GM12864 (cell line): ENCODE measurements around the gene HSPG2.
"Not testable (repeated sequence)": the region's sequence is repeated elsewhere in the genome, so short reads cannot be mapped to it uniquely, and the experiment has no call there.

Source experiments
- DNase-seq: peaks from one replicate; pipeline ENCODE4 v3.0.0-alpha.2; 2011; ENCODE audit warnings: low read depth
- H3K4me3 ChIP-seq: 2 replicates; pipeline ENCODE4 v1.5.1; 2011; ENCODE audit warnings: mild to moderate bottlenecking, low read depth, low read length, control low read depth
- CTCF ChIP-seq: IDR thresholded peaks from 2 replicates; pipeline ENCODE4 v1.5.1; 2011; ENCODE audit warnings: low read depth, mild to moderate bottlenecking, moderate library complexity, low read length, control low read depth, inconsistent platforms; ENCODE audit errors: missing control alignments

Gene HSPG2

GRCh38 chr1:21937034-21937371 lies at the start of gene HSPG2:
HSPG2 (minus strand) TSS chr1:21937310; CDS start chr1:21937217, 93 bp downstream.
- H3K4me3 ChIP-seq: peak within 1 kb of the TSS; percentile 41
- DNase-seq: no peak
- no peak for TF ChIP-seq CTCF

- not testable (repeated sequence) for H3K4me3 ChIP-seq, DNase-seq
These were observed 49.3 kb upstream of the HSPG2 start for GRCh38 chr1:21986386-21986785.

GRCh38 chr1:21985893-21986292 lies 48.8 kb upstream of the HSPG2 start:
- not testable (repeated sequence) for DNase-seq, H3K4me3 ChIP-seq

GRCh38 chr1:21983539-21983938 lies 46.4 kb upstream of the HSPG2 start:
- DNase-seq, H3K4me3 ChIP-seq: not testable (repeated sequence)

- not testable (repeated sequence) for H3K4me3 ChIP-seq, DNase-seq
These were observed 45.0 kb upstream of the HSPG2 start for GRCh38 chr1:21982122-21982521.

- not testable (repeated sequence) for DNase-seq, H3K4me3 ChIP-seq
These were observed 44.1 kb upstream of the HSPG2 start for GRCh38 chr1:21981253-21981652.

GRCh38 chr1:21980515-21981220 lies 43.6 kb upstream of the HSPG2 start:
- not testable (repeated sequence) for H3K4me3 ChIP-seq, DNase-seq

- not testable (repeated sequence) for H3K4me3 ChIP-seq, DNase-seq
These were observed 41.1 kb upstream of the HSPG2 start for GRCh38 chr1:21978209-21978608.

GRCh38 chr1:21976703-21977239 lies 39.7 kb upstream of the HSPG2 start, which contains the start of gene CELA3B:
CELA3B (plus strand) TSS chr1:21977022; CDS start chr1:21977040, 18 bp downstream.
- not testable (repeated sequence) for DNase-seq, H3K4me3 ChIP-seq

- not testable (repeated sequence) for DNase-seq, H3K4me3 ChIP-seq
These were observed 38.2 kb upstream of the HSPG2 start for GRCh38 chr1:21975296-21975695.

- DNase-seq, H3K4me3 ChIP-seq: not testable (repeated sequence)
These were observed 37.6 kb upstream of the HSPG2 start for GRCh38 chr1:21974699-21975098.

- H3K4me3 ChIP-seq, DNase-seq: not testable (repeated sequence)
These were observed 36.8 kb upstream of the HSPG2 start for GRCh38 chr1:21973948-21974347.

- not testable (repeated sequence) for DNase-seq, H3K4me3 ChIP-seq
These were observed 35.9 kb upstream of the HSPG2 start for GRCh38 chr1:21972973-21973441.

- H3K4me3 ChIP-seq, DNase-seq: not testable (repeated sequence)
These were observed 33.4 kb upstream of the HSPG2 start for GRCh38 chr1:21970523-21970922.

- DNase-seq, H3K4me3 ChIP-seq: not testable (repeated sequence)
These were observed 32.0 kb upstream of the HSPG2 start for GRCh38 chr1:21969066-21969465.

- DNase-seq, H3K4me3 ChIP-seq: not testable (repeated sequence)
These were observed 30.1 kb upstream of the HSPG2 start for GRCh38 chr1:21967216-21967615.
